B cell (primary cell): Measurements from ENCODE around the gene DEF6. TPM values are rescaled to one million over a fixed set of nuclear protein-coding genes. Genes with fewer than 3 reads are reported as not detected.

Source experiments
- ATAC-seq: fragments of 200-7000 bp; cut with Tn5 transposase; one replicate; pipeline ENCODE4 v1.10.0; 2021; ENCODE audit warnings: low read depth, mild to moderate bottlenecking, moderate number of reproducible peaks, moderate library complexity
- CTCF ChIA-PET: fragments of 350-600 bp; sonication (Branson Sonifier 250); formaldehyde crosslinking; loops from one replicate; lab custom pipeline; 2021; ENCODE audit warnings: antibody characterized with exemption, inconsistent platforms; lab: Charles Lee
- POLR2A ChIA-PET: fragments of 350-600 bp; sonication (Branson Sonifier 250); formaldehyde crosslinking; loops from one replicate; lab custom pipeline; 2021; ENCODE audit warnings: antibody characterized with exemption; lab: Charles Lee
- DNase-seq: peaks from one replicate; pipeline ENCODE4 v3.0.0; 2013
- H2AFZ ChIP-seq: 2 replicates; pipeline ENCODE4 v1.6.1; 2012; ENCODE audit warnings: mild to moderate bottlenecking, low read depth, low read length; ENCODE audit not compliant: insufficient read depth, poor library complexity, severe bottlenecking
- H3K27ac ChIP-seq, 2 donors: 1 replicate in 1 of 2; 2 replicates in 1 of 2; pipeline ENCODE4 v1.5.1; 2012 to 2013; ENCODE audit warnings: low read length in 2 of 2, mild to moderate bottlenecking in 2 of 2, moderate library complexity in 1 of 2
- H3K27me3 ChIP-seq, 4 experiments: fragments of 200-600 bp in 1 of 4; sonication (generic) in 1 of 4; replicated peaks in 1 of 4; 1 replicate in 2 of 4; 2 replicates in 2 of 4; pipeline versions ENCODE4 v1.6.1 to v1.7.0; 2013 to 2016; ENCODE audit warnings: low read length in 3 of 4, mild to moderate bottlenecking in 2 of 4, mixed read lengths in 1 of 4, moderate library complexity in 1 of 4; ENCODE audit not compliant: insufficient read depth in 4 of 4, control insufficient read depth in 3 of 4; ENCODE audit errors: control extremely low read depth in 1 of 4
- H3K36me3 ChIP-seq, 2 experiments: replicated peaks in 1 of 2; 1 replicate in 1 of 2; 2 replicates in 1 of 2; pipeline versions ENCODE4 v1.6.1 to v1.7.1; 2013; ENCODE audit warnings: low read length in 1 of 2; ENCODE audit not compliant: insufficient read depth in 2 of 2, control insufficient read depth in 1 of 2; ENCODE audit errors: control extremely low read depth in 1 of 2, extremely low read depth in 1 of 2
- H3K4me1 ChIP-seq, 2 donors: fragments of 200-600 bp in 1 of 2; sonication (generic) in 1 of 2; 1 replicate in 1 of 2; 2 replicates in 1 of 2; pipeline versions ENCODE4 v1.5.1 to v1.6.1; 2013 to 2017; ENCODE audit warnings: low read length in 2 of 2; ENCODE audit not compliant: control insufficient read depth in 2 of 2, insufficient read depth in 2 of 2
- H3K4me2 ChIP-seq: replicated peaks from 2 replicates; pipeline ENCODE3; 2012; ENCODE audit warnings: mild to moderate bottlenecking, low read depth, low read length; ENCODE audit not compliant: poor library complexity, severe bottlenecking
- H3K4me3 ChIP-seq, 5 experiments: fragments of 200-600 bp in 1 of 5; sonication (generic) in 1 of 5; 1 replicate in 3 of 5; 2 replicates in 2 of 5; pipeline versions ENCODE4 v1.5.1 to v1.7.0; 2011 to 2016; ENCODE audit warnings: low read length in 4 of 5, mild to moderate bottlenecking in 4 of 5, low read depth in 2 of 5, control low read depth in 1 of 5, moderate library complexity in 1 of 5; ENCODE audit not compliant: insufficient read depth in 1 of 5; ENCODE audit errors: control extremely low read depth in 1 of 5, extremely low read depth in 1 of 5
- H3K79me2 ChIP-seq: fragments of 200-600 bp; sonication (generic); one replicate; pipeline ENCODE4 v1.6.0; 2016; ENCODE audit warnings: low read length; ENCODE audit not compliant: control insufficient read depth, insufficient read depth
- H3K9ac ChIP-seq: fragments of 200-600 bp; sonication (generic); 2 replicates; pipeline ENCODE4 v1.6.1; 2017; ENCODE audit warnings: mild to moderate bottlenecking, low read length, moderate library complexity
- H3K9me3 ChIP-seq, 3 donors: one replicate each; pipeline versions ENCODE4 v1.6.1 to v1.7.1; 2013; ENCODE audit warnings: low read length in 2 of 3; ENCODE audit not compliant: control insufficient read depth in 2 of 3, insufficient read depth in 1 of 3; ENCODE audit errors: control extremely low read depth in 1 of 3
- H4K20me1 ChIP-seq: 2 replicates; pipeline ENCODE4 v1.6.0; 2012; ENCODE audit warnings: mild to moderate bottlenecking, low read length; ENCODE audit not compliant: insufficient read depth, control insufficient read depth, poor library complexity, severe bottlenecking
- H3K27ac Mint-ChIP-seq: one replicate; pipeline ENCODE4 v1.8.0; 2021; ENCODE audit warnings: mixed read lengths
- H3K27me3 Mint-ChIP-seq: one replicate; pipeline ENCODE4 v1.8.0; 2021; ENCODE audit warnings: mixed read lengths
- H3K4me1 Mint-ChIP-seq: one replicate; pipeline ENCODE4 v1.8.0; 2021; ENCODE audit warnings: mixed read lengths
- H3K4me3 Mint-ChIP-seq: one replicate; pipeline ENCODE4 v1.8.0; 2021; ENCODE audit warnings: mixed read lengths
- H3K9me3 Mint-ChIP-seq: one replicate; pipeline ENCODE4 v1.8.0; 2022; ENCODE audit warnings: mixed read lengths; ENCODE audit not compliant: insufficient read depth
- CTCF ChIP-seq: fragments of 200-600 bp; IDR thresholded peaks from one replicate; pipeline ENCODE4 v1.8.0; 2022; ENCODE audit warnings: antibody characterized with exemption, mild to moderate bottlenecking
- EZH2 ChIP-seq: IDR thresholded peaks from 2 replicates; pipeline ENCODE4 v1.6.1; 2012; ENCODE audit warnings: borderline replicate concordance, low read depth, mild to moderate bottlenecking, moderate library complexity, low read length; ENCODE audit not compliant: insufficient read depth, poor library complexity, severe bottlenecking
- WGBS: methylation state at CpG from one replicate; pipeline ENCODE4 v1.1.5; 2013; ENCODE audit warnings: missing lambda C conversion rate; ENCODE audit not compliant: insufficient coverage; 5-methylcytosine and 5-hydroxymethylcytosine counted together
- intact Hi-C: fragments of 100-400 bp; cut with micrococcal nuclease; formaldehyde crosslinking; loops from one replicate; pipeline ENCODE4 v1.10.0; 2022
- polyA plus RNA-seq: library from polyadenylated mRNA; depleted of rRNA; stranded (reverse); fragments of >200 nt; gene quantifications from 2 replicates; pipeline ENCODE4 v1.2.3, GENCODE V29; 2012
- total RNA-seq, 2 donors: library from RNA; stranded (reverse); fragments of 120-200 nt in 1 of 2; gene quantifications; 1 replicate in 1 of 2; 2 replicates in 1 of 2; pipeline versions ENCODE4 v1.2.3 to v1.2.4, GENCODE V29; 2013 to 2022

The DEF6 gene
- total and polyA plus RNA-seq, 2 donors (not counting 1 experiment from before 2014, with no cell fraction given), result 105 to 159 TPM

GRCh38 chr6:35318196-35319171 lies 20.9 kb downstream of the DEF6 start:
- peaks cover 28% of the 10 kb centered on the region for H4K20me1 ChIP-seq
- no peak overlapping the region for H3K4me3 ChIP-seq
- H3K9me3 ChIP-seq, result no peaks in the 10 kb centered on the region
- Mint-ChIP-seq H3K27ac (no peak overlapping the region), H3K27me3 (no peaks in the 10 kb centered on the region), H3K4me3 (no peak overlapping the region), H3K9me3 (no peaks in the 10 kb centered on the region), H3K4me1 (peaks cover 14% of the 10 kb centered on the region)
- ChIA-PET CTCF (interaction anchor here (1.5 kb wide), 1 partner anchor 9 kb away, joined by 8 read pairs; no protein-coding TSS in a partner anchor), POLR2A (no interaction called here)
- no peaks in the 10 kb centered on the region for H3K27me3 ChIP-seq
- DNase-seq (no peak), ATAC-seq (no peak)
- no peak overlapping the region for H2AFZ ChIP-seq
- no peak overlapping the region for H3K27ac ChIP-seq
- H3K4me2 ChIP-seq, result no peak overlapping the region
- H3K36me3 ChIP-seq, result peaks cover 0 to 80% of the 10 kb centered on the region in 2 experiments
- no peak for TF ChIP-seq CTCF
- TF ChIP-seq EZH2, result no peak
- peaks cover 46% of the 10 kb centered on the region for H3K79me2 ChIP-seq
- WGBS, result 98% methylated on average over 45 of the region's 55 CpGs
- intact Hi-C loops, result no loop called here
- H3K9ac ChIP-seq, result no peak overlapping the region
- H3K4me1 ChIP-seq, result peaks cover 0 to 1% of the 10 kb centered on the region in 2 donors
